HepG2 (cell line): Measurements from ENCODE around the gene DLG1. TPM values are rescaled to one million over a fixed set of nuclear protein-coding genes. Genes with fewer than 3 reads are reported as not detected.

Experiments used
- EP300 ChIP-seq, 3 experiments: sonication (generic) in 1 of 3; formaldehyde crosslinking in 1 of 3; IDR thresholded peaks; 2 replicates each; pipeline versions ENCODE4 v1.5.1 to v1.6.1; 2011 to 2020; ENCODE audit warnings: low read depth in 2 of 3, low read length in 2 of 3, borderline replicate concordance in 1 of 3, improper control_type of control experiment in 1 of 3, mild to moderate bottlenecking in 1 of 3, missing genetic modification reagents in 1 of 3, moderate library complexity in 1 of 3
- FOXA3 ChIP-seq: IDR thresholded peaks from 2 replicates; pipeline ENCODE4 v1.6.1; 2016; ENCODE audit warnings: missing genetic modification reagents, missing compliant biosample characterization
- GABPB1 ChIP-seq: IDR thresholded peaks from 2 replicates; pipeline ENCODE4 v1.6.1; 2016; ENCODE audit warnings: mild to moderate bottlenecking, missing genetic modification reagents, moderate library complexity, missing compliant biosample characterization
- GTF2F1 ChIP-seq: fragments of 150-350 bp; IDR thresholded peaks from 2 replicates; pipeline ENCODE4 v1.6.1; 2014; ENCODE audit warnings: low read length
- IRX3 ChIP-seq: sonication (generic); formaldehyde crosslinking; IDR thresholded peaks from 2 replicates; pipeline ENCODE4 v1.8.1; 2023; ENCODE audit warnings: mild to moderate bottlenecking, low read depth, missing genetic modification reagents, borderline replicate concordance
- MAZ ChIP-seq, 2 experiments: sonication (generic) in 1 of 2; formaldehyde crosslinking in 1 of 2; IDR thresholded peaks; 2 replicates each; pipeline versions ENCODE4 v1.5.0 to v1.6.1; 2012 to 2020; ENCODE audit warnings: low read depth in 2 of 2, mild to moderate bottlenecking in 2 of 2, borderline replicate concordance in 1 of 2, improper control_type of control experiment in 1 of 2, low read length in 1 of 2, missing genetic modification reagents in 1 of 2, moderate library complexity in 1 of 2
- NFYC ChIP-seq: IDR thresholded peaks from 2 replicates; pipeline ENCODE4 v1.6.1; 2016; ENCODE audit warnings: missing genetic modification reagents, missing compliant biosample characterization
- POLR2G ChIP-seq: fragments of 200-400 bp; formaldehyde crosslinking; IDR thresholded peaks from 2 replicates; pipeline ENCODE4 v1.6.1; 2018; ENCODE audit warnings: mild to moderate bottlenecking, low read depth, low read length, moderate library complexity
- SETDB1 ChIP-seq: sonication (generic); formaldehyde crosslinking; IDR thresholded peaks from 2 replicates; pipeline ENCODE4 v1.5.1; 2020; ENCODE audit warnings: missing genetic modification reagents, mild to moderate bottlenecking, borderline replicate concordance
- ZBED4 ChIP-seq: sonication (generic); formaldehyde crosslinking; IDR thresholded peaks from 2 replicates; pipeline ENCODE4 v1.4.0; 2020; ENCODE audit warnings: missing genetic modification reagents, borderline replicate concordance
- ZBTB10 ChIP-seq: sonication (generic); formaldehyde crosslinking; IDR thresholded peaks from 2 replicates; pipeline ENCODE4 v1.4.0; 2020; ENCODE audit warnings: missing genetic modification reagents, borderline replicate concordance
- ZFYVE20 ChIP-seq: sonication (generic); formaldehyde crosslinking; IDR thresholded peaks from 2 replicates; pipeline ENCODE4 v1.8.0; 2023; ENCODE audit warnings: low read depth, mild to moderate bottlenecking, moderate library complexity, missing genetic modification reagents, borderline replicate concordance
- ZNF784 ChIP-seq: sonication (generic); formaldehyde crosslinking; IDR thresholded peaks from 2 replicates; pipeline ENCODE4 v1.5.1; 2020; ENCODE audit warnings: missing genetic modification reagents, mild to moderate bottlenecking, borderline replicate concordance
- polyA plus RNA-seq, 8 experiments: library from polyadenylated mRNA; depleted of rRNA in 3 of 8; stranded (reverse) in 7 of 8; unstranded in 1 of 8; fragments of >200 nt; fragmentation: Illumina TruSeq in 4 of 8; extraction: Trizol in 4 of 8; gene quantifications; 2 replicates each; pipeline versions ENCODE4 v1.2.1 to v1.2.3, GENCODE V29; 2011 to 2016; ENCODE audit warnings: low read depth in 4 of 8, missing spikeins in 1 of 8, mixed read lengths in 1 of 8; ENCODE audit not compliant: insufficient read depth in 1 of 8
- total RNA-seq, 5 experiments: library from RNA; depleted of rRNA; stranded (reverse); fragments of >200 nt; fragmentation: Illumina TruSeq; extraction: Trizol; gene quantifications; 2 replicates each; pipeline ENCODE4 v1.2.3, GENCODE V29; 2016; ENCODE audit warnings: low read depth in 1 of 5
- TF ChIP-seq, protein P1 (sequence below): sonication (generic); formaldehyde crosslinking; conservative IDR thresholded peaks from 2 replicates; pipeline ENCODE4 v1.8.0; 2022; ENCODE audit warnings: missing genetic modification reagents

The DLG1 gene
- total and polyA plus RNA-seq, 2 of the 13 experiments (the other 11 are each of a cell fraction or from before 2014, with no cell fraction given) = 30.5 to 104 TPM

DNA sequence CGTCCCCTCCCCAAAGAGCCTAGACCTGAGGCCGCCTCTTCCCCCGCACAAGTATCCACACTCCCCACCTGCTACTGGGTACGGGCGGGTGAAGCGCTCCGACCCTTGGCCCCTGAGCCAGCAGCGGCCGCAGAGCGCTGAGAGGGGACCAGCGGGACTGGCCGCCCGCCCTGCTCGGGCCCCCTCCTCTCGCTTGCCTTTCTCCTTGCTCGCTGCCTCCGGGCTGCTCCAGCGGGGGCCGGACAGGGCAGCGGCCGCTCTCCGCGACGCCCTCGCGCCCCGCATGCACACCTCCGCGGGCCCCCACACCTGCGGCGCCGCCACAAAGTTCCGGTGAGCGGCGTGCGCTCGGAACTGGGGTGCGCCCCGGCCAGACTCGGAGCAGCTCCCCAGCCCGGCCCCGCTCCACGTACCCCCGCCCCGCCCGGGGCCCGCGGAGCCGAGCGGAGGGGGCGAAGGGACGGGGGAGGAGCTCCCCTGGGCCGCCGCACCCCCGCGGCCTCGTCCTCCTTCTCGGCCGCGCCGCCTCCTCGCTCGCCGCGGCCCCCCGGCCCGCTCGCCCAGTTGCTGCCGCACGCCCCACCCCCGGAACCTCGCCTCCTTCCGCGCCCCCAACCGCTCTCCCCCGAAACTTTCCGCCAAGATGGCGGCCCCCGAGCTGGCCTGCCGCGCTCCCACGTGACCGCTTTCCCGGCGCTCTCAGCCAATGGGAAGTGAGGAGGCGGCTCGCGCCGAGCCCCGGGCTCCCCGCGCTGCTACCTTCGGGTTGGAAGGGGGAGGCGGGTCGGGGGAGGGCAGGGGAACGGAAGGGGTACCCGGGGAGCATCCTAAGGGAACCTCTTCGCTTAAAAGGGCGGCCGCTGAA lies 704 bp downstream of the DLG1 start (continued):
- TF ChIP-seq ZBED4 (CRISPR knock-in tag) (0 out of 2 replicates have a peak, but pooled peaks have one; percentile 19), ZBTB10 (CRISPR knock-in tag) (peak; percentile 93; the same call in 1 of the 2 replicates), IRX3 (CRISPR knock-in tag) (peak; percentile 41), GABPB1 (CRISPR knock-in tag) (peak; percentile 67; the same call in 1 of the 2 replicates), NFYC (CRISPR knock-in tag) (peak; percentile 81), SETDB1 (CRISPR knock-in tag) (no peak), FOXA3 (CRISPR knock-in tag) (0 out of 2 replicates have a peak, but pooled peaks have one; percentile 20), POLR2G (peak; percentile 71; the same call in 1 of the 2 replicates), ZFYVE20 (CRISPR knock-in tag) (no peak), GTF2F1 (0 out of 2 replicates have a peak, but pooled peaks have one; percentile 14), EP300 (IDR thresholded peaks at IDR 0.05; ENCODE audit: low read depth in 2 of 2, low read length in 2 of 2) (0 out of 4 replicates have a peak, but pooled peaks of 1 of the 2 experiments have one; percentile 20), EP300 (CRISPR knock-in tag; IDR thresholded peaks at IDR 0.05; ENCODE audit: borderline replicate concordance) (no peak), ZNF784 (CRISPR knock-in tag) (0 out of 2 replicates have a peak, but pooled peaks have one; percentile 73), MAZ (IDR thresholded peaks at IDR 0.05; ENCODE audit: borderline replicate concordance, low read depth, low read length) (peak; percentile 58; the same call in 1 of the 2 replicates), MAZ (CRISPR knock-in tag; IDR thresholded peaks at IDR 0.05; ENCODE audit: low read depth) (peak; percentile 58)
- TF ChIP-seq, protein P1, sequence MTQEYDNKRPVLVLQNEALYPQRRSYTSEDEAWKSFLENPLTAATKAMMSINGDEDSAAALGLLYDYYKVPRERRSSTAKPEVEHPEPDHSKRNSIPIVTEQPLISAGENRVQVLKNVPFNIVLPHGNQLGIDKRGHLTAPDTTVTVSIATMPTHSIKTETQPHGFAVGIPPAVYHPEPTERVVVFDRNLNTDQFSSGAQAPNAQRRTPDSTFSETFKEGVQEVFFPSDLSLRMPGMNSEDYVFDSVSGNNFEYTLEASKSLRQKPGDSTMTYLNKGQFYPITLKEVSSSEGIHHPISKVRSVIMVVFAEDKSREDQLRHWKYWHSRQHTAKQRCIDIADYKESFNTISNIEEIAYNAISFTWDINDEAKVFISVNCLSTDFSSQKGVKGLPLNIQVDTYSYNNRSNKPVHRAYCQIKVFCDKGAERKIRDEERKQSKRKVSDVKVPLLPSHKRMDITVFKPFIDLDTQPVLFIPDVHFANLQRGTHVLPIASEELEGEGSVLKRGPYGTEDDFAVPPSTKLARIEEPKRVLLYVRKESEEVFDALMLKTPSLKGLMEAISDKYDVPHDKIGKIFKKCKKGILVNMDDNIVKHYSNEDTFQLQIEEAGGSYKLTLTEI (CRISPR knock-in tag) = no peak
